ENCODE results near the gene BTBD9. TPM values are rescaled to one million over a fixed set of nuclear protein-coding genes. Genes with fewer than 3 reads are reported as not detected.

The BTBD9 gene
- total and polyA plus RNA-seq, 2 donors (not counting 3 experiments of a cell fraction or from before 2014, with no cell fraction given) = 4.9 to 15.0 TPM

DNA sequence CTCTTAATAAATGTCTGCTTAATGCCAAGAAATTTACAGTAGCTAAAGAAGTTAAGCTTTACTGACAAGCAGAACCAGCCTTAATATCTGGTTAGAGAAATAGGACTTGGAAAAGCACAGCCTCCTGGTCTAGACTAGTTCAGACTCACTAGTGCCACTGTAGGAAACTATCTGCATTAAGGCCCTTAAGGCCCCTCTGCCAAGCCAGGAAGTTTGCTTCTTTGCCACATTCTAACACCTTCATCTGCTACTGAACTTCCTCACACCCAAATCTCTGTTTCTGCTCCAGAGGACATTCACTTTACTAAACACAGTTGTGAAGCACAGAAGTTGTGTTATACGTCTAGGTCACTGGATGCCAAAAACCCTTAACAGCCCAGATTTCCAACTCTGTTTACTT, 302.8 kb downstream of the BTBD9 start:
- no peak for FAIRE-seq
- H3K79me2 ChIP-seq (ENCODE audit: control insufficient read depth, insufficient read depth, low read length) = no peaks in the 10 kb centered on the region
- dilution Hi-C loops (cut with MboI; ENCODE audit: extremely low pct_ligation_motif_present, low sequenced_read_pairs) = no loop called here
- ChIA-PET CTCF (interaction anchor here (1.9 kb wide), 1 partner anchor 10 kb away, joined by 4 read pairs; no protein-coding TSS in a partner anchor), POLR2A (no interaction called here)
- H3K4me1 ChIP-seq (ENCODE audit: control insufficient read depth, extremely low read depth, insufficient read depth, low read length) = no peaks in the 10 kb centered on the region
- H3K9me3 ChIP-seq (replicated peaks; ENCODE audit: control insufficient read depth, insufficient read depth, low read length) = no peaks in the 10 kb centered on the region
- no peak for TF ChIP-seq GATA2 (IDR thresholded peaks at IDR 0.05; ENCODE audit: insufficient read depth, insufficient read length, low read depth, low read length)
- no peak for TF ChIP-seq EZH2 (IDR thresholded peaks at IDR 0.05; ENCODE audit: borderline replicate concordance, low read depth, low read length, severe bottlenecking)
- no peak for TF ChIP-seq MYC (IDR thresholded peaks at IDR 0.05; ENCODE audit: low read depth, low read length)
- no peak for TF ChIP-seq POLR2A (IDR thresholded peaks at IDR 0.05; ENCODE audit: low read depth, low read length)
- TF ChIP-seq, protein P1, sequence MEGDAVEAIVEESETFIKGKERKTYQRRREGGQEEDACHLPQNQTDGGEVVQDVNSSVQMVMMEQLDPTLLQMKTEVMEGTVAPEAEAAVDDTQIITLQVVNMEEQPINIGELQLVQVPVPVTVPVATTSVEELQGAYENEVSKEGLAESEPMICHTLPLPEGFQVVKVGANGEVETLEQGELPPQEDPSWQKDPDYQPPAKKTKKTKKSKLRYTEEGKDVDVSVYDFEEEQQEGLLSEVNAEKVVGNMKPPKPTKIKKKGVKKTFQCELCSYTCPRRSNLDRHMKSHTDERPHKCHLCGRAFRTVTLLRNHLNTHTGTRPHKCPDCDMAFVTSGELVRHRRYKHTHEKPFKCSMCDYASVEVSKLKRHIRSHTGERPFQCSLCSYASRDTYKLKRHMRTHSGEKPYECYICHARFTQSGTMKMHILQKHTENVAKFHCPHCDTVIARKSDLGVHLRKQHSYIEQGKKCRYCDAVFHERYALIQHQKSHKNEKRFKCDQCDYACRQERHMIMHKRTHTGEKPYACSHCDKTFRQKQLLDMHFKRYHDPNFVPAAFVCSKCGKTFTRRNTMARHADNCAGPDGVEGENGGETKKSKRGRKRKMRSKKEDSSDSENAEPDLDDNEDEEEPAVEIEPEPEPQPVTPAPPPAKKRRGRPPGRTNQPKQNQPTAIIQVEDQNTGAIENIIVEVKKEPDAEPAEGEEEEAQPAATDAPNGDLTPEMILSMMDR (IDR thresholded peaks at IDR 0.05; ENCODE audit: extremely low read depth in 1 of 2, insufficient read depth in 1 of 2, low read depth in 1 of 2, low read length in 2 of 2) = no peak
- no peak for TF ChIP-seq JUN (IDR thresholded peaks at IDR 0.05; ENCODE audit: borderline replicate concordance, insufficient read depth, insufficient read length, low read depth)
- TF ChIP-seq FOS (IDR thresholded peaks at IDR 0.05; ENCODE audit: borderline replicate concordance, insufficient read depth, low read length) = no peak
- TF ChIP-seq POLR2AphosphoS5 (IDR thresholded peaks at IDR 0.05; ENCODE audit: insufficient read depth, low read depth, low read length) = no peak
- H3K9ac ChIP-seq (replicated peaks; ENCODE audit: extremely low read depth, insufficient read depth, low read length) = no peak overlapping the region
- H2AFZ ChIP-seq (ENCODE audit: low read depth, low read length) = no peak overlapping the region
- no peaks in the 10 kb centered on the region for H3K9me1 ChIP-seq (replicated peaks; ENCODE audit: control insufficient read depth, extremely low read depth, insufficient read depth, low read length)
- BruUV-seq (replicated peaks) = no TSS peak
- H3K27me3 ChIP-seq (ENCODE audit: control insufficient read depth in 2 of 2, insufficient read depth in 2 of 2, low read length in 2 of 2) = no peaks in the 10 kb centered on the region
- no peaks in the 10 kb centered on the region for H4K20me1 ChIP-seq (replicated peaks; ENCODE audit: control insufficient read depth, extremely low read depth, insufficient read depth, low read length)
- DNase-seq (ENCODE audit: low read depth, low spot score) = no peak
- H3K4me2 ChIP-seq (ENCODE audit: insufficient read depth, low read length) = no peak overlapping the region
- H3K4me3 ChIP-seq (replicated peaks in 1 of 3; ENCODE audit: insufficient read depth in 1 of 3, low read depth in 1 of 3, low read length in 3 of 3) = no peak overlapping the region
- H3K36me3 ChIP-seq (ENCODE audit: control insufficient read depth in 2 of 2, extremely low read depth in 1 of 2, insufficient read depth in 2 of 2, low read length in 2 of 2) = no peaks in the 10 kb centered on the region
- intact Hi-C loops (cut with micrococcal nuclease) = no loop called here
- H3K27ac ChIP-seq (ENCODE audit: insufficient read depth, low read depth, low read length) = no peak overlapping the region

All from endothelial cell of umbilical vein (primary cell).